Activated CD8-positive, alpha-beta T cell treated with anti-CD3 and anti-CD28 coated beads for 36 hours (primary cell): ENCODE results near the gene ACTR6. TPM values are rescaled to one million over a fixed set of nuclear protein-coding genes. Genes with fewer than 3 reads are reported as not detected.

ENCODE experiments used
- ATAC-seq: fragments of 200-7000 bp; cut with Tn5 transposase; one replicate; pipeline ENCODE4 v1.10.0; 2021; ENCODE audit warnings: mild to moderate bottlenecking, moderate library complexity
- CTCF ChIA-PET: fragments of 350-600 bp; sonication (Branson Sonifier 250); formaldehyde crosslinking; loops from one replicate; lab custom pipeline; 2021; ENCODE audit warnings: antibody characterized with exemption; lab: Charles Lee
- POLR2A ChIA-PET: fragments of 350-600 bp; sonication (Branson Sonifier 250); formaldehyde crosslinking; loops from one replicate; lab custom pipeline; 2021; ENCODE audit warnings: antibody characterized with exemption; lab: Charles Lee
- DNase-seq: peaks from one replicate; pipeline ENCODE4 v3.0.0-alpha.2; 2020
- H3K27ac Mint-ChIP-seq: one replicate; pipeline ENCODE4 v1.8.0; 2021; ENCODE audit warnings: mild to moderate bottlenecking, mixed read lengths
- H3K27me3 Mint-ChIP-seq: one replicate; pipeline ENCODE4 v1.8.0; 2021; ENCODE audit warnings: mixed read lengths
- H3K36me3 Mint-ChIP-seq: one replicate; pipeline ENCODE4 v1.8.0; 2021; ENCODE audit warnings: low read depth, mixed read lengths
- H3K4me1 Mint-ChIP-seq: one replicate; pipeline ENCODE4 v1.8.0; 2021; ENCODE audit warnings: low read depth, mixed read lengths
- H3K4me3 Mint-ChIP-seq: one replicate; pipeline ENCODE4 v1.8.0; 2021; ENCODE audit warnings: mild to moderate bottlenecking, moderate library complexity, mixed read lengths
- H3K9me3 Mint-ChIP-seq: one replicate; pipeline ENCODE4 v1.8.0; 2021; ENCODE audit warnings: mixed read lengths
- intact Hi-C: fragments of 100-400 bp; cut with micrococcal nuclease; formaldehyde crosslinking; loops from one replicate; pipeline ENCODE4 v1.10.0; 2022
- total RNA-seq, 2 experiments: library from RNA; stranded (reverse); gene quantifications; one replicate each; pipeline ENCODE4 v1.2.3, GENCODE V29; 2021
- TF ChIP-seq, protein P1 (sequence below): fragments of 200-600 bp; IDR thresholded peaks from one replicate; pipeline ENCODE4 v1.8.0; 2022; ENCODE audit warnings: antibody characterized with exemption, mild to moderate bottlenecking

ACTR6 gene
- total RNA-seq, 2 experiments from 2014 or later, result 26.3 to 30.9 TPM

- ChIA-PET CTCF (interaction anchor here (0.6 to 3.5 kb wide), 3 partner anchors 9 to 30 kb away, joined by 3 to 34 read pairs (median 5); no protein-coding TSS in a partner anchor), POLR2A (interaction anchor here (1.0 to 1.5 kb wide), 4 partner anchors 10 to 37 kb away, joined by 3 to 4 read pairs (median 3); partner anchors contain the start of gene ACTR6)
- intact Hi-C loops, result no loop called here
- H3K27ac Mint-ChIP-seq, result no peak overlapping the region
- H3K9me3 Mint-ChIP-seq, result no peaks in the 10 kb centered on the region
- peak; percentile 82 for DNase-seq
- no peaks in the 10 kb centered on the region for H3K27me3 Mint-ChIP-seq
- H3K4me1 Mint-ChIP-seq, result peaks cover 10% of the 10 kb centered on the region
- TF ChIP-seq, protein P1, sequence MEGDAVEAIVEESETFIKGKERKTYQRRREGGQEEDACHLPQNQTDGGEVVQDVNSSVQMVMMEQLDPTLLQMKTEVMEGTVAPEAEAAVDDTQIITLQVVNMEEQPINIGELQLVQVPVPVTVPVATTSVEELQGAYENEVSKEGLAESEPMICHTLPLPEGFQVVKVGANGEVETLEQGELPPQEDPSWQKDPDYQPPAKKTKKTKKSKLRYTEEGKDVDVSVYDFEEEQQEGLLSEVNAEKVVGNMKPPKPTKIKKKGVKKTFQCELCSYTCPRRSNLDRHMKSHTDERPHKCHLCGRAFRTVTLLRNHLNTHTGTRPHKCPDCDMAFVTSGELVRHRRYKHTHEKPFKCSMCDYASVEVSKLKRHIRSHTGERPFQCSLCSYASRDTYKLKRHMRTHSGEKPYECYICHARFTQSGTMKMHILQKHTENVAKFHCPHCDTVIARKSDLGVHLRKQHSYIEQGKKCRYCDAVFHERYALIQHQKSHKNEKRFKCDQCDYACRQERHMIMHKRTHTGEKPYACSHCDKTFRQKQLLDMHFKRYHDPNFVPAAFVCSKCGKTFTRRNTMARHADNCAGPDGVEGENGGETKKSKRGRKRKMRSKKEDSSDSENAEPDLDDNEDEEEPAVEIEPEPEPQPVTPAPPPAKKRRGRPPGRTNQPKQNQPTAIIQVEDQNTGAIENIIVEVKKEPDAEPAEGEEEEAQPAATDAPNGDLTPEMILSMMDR, result peak; percentile 13
- H3K4me3 Mint-ChIP-seq, result peak overlapping the region; percentile 55
- peak; percentile 100 for ATAC-seq
- H3K36me3 Mint-ChIP-seq, result no peaks in the 10 kb centered on the region
Measured at GRCh38 chr12:100163416-100164152, 37.0 kb upstream of the ACTR6 start.

GRCh38 chr12:100164153-100164704 lies 36.4 kb upstream of the ACTR6 start:
- intact Hi-C loops, result no loop called here
- peak overlapping the region; percentile 55 for H3K4me3 Mint-ChIP-seq
- ChIA-PET CTCF (interaction anchor here (0.6 to 3.5 kb wide), 4 partner anchors 9 to 30 kb away, joined by 3 to 34 read pairs (median 4); no protein-coding TSS in a partner anchor), POLR2A (interaction anchor here (1.2 to 1.5 kb wide), 2 partner anchors 9 to 11 kb away, joined by 3 to 4 read pairs; no protein-coding TSS in a partner anchor)
- no peak for DNase-seq
- ATAC-seq, result no peak
- no peaks in the 10 kb centered on the region for H3K9me3 Mint-ChIP-seq
- H3K36me3 Mint-ChIP-seq, result no peaks in the 10 kb centered on the region
- H3K4me1 Mint-ChIP-seq, result peaks cover 10% of the 10 kb centered on the region
- H3K27ac Mint-ChIP-seq, result no peak overlapping the region
- H3K27me3 Mint-ChIP-seq, result no peaks in the 10 kb centered on the region
- TF ChIP-seq, protein P1, result no peak

GRCh38 chr12:100165356-100165755 lies 35.3 kb upstream of the ACTR6 start:
- ChIA-PET POLR2A (interaction anchor here (1.0 kb wide), 1 partner anchor 24 kb away, joined by 3 read pairs; no protein-coding TSS in a partner anchor), CTCF (interaction anchor here (1.1 to 3.5 kb wide), 2 partner anchors 10 to 13 kb away, joined by 3 to 34 read pairs; no protein-coding TSS in a partner anchor)
- Mint-ChIP-seq H3K36me3 (no peaks in the 10 kb centered on the region), H3K9me3 (no peaks in the 10 kb centered on the region), H3K4me1 (peaks cover 10% of the 10 kb centered on the region), H3K27me3 (no peaks in the 10 kb centered on the region), H3K27ac (no peak overlapping the region), H3K4me3 (no peak overlapping the region)
- ATAC-seq (no peak), DNase-seq (no peak)
- intact Hi-C loops, result no loop called here
- TF ChIP-seq, protein P1, result no peak

GRCh38 chr12:100166232-100166631 lies 34.4 kb upstream of the ACTR6 start:
- no peak for ATAC-seq
- intact Hi-C loops, result no loop called here
- Mint-ChIP-seq H3K27ac (no peak overlapping the region), H3K27me3 (no peaks in the 10 kb centered on the region), H3K9me3 (no peaks in the 10 kb centered on the region), H3K36me3 (no peaks in the 10 kb centered on the region), H3K4me3 (no peak overlapping the region), H3K4me1 (peaks cover 10% of the 10 kb centered on the region)
- no peak for DNase-seq
- ChIA-PET POLR2A (interaction anchor here (1.0 kb wide), 1 partner anchor 25 kb away, joined by 3 read pairs; no protein-coding TSS in a partner anchor), CTCF (interaction anchor here (1.1 to 3.5 kb wide), 2 partner anchors 11 kb away, joined by 5 to 34 read pairs; no protein-coding TSS in a partner anchor)
- TF ChIP-seq, protein P1, result no peak
